GM18508 (cell line): ENCODE data around the gene ZC3H13.

Experiments used
- ATAC-seq: cut with Tn5 transposase; IDR thresholded peaks from one replicate; pipeline ENCODE4 v1.9.1; 2021; ENCODE audit warnings: moderate number of reproducible peaks; ENCODE audit not compliant: insufficient read depth, unreplicated experiment

The ZC3H13 gene

GRCh38 chr13:46052319-46053161, at the start of gene ZC3H13:
Gene ZC3H13, minus strand, starts transcription at chr13:46052746. Its CDS starts 7,239 bp downstream, at chr13:46045507.
- ATAC-seq, result peak; percentile 96

- ATAC-seq, result no peak
Observed at GRCh38 chr13:46102255-46102605, 49.7 kb upstream of the ZC3H13 start.

- no peak for ATAC-seq
Observed at GRCh38 chr13:46101484-46102254, 49.1 kb upstream of the ZC3H13 start.

GRCh38 chr13:46101002-46101401, 48.5 kb upstream of the ZC3H13 start:
- ATAC-seq, result no peak

GRCh38 chr13:46100191-46100815, 47.8 kb upstream of the ZC3H13 start:
- ATAC-seq, result no peak

GRCh38 chr13:46097663-46098062, 45.1 kb upstream of the ZC3H13 start:
- ATAC-seq, result no peak

- ATAC-seq, result no peak
Observed at GRCh38 chr13:46097015-46097414, 44.5 kb upstream of the ZC3H13 start.

GRCh38 chr13:46094478-46094877, 41.9 kb upstream of the ZC3H13 start:
- ATAC-seq, result no peak

- ATAC-seq, result no peak
Observed at GRCh38 chr13:46088821-46089562, 36.4 kb upstream of the ZC3H13 start.

- no peak for ATAC-seq
Observed at GRCh38 chr13:46087481-46087880, 34.9 kb upstream of the ZC3H13 start.

- ATAC-seq, result no peak
Observed at GRCh38 chr13:46086985-46087384, 34.4 kb upstream of the ZC3H13 start.

GRCh38 chr13:46086421-46086922, 33.9 kb upstream of the ZC3H13 start:
- no peak for ATAC-seq

- no peak for ATAC-seq
Observed at GRCh38 chr13:46085737-46086136, 33.2 kb upstream of the ZC3H13 start.

- no peak for ATAC-seq
Observed at GRCh38 chr13:46082324-46082723, 29.8 kb upstream of the ZC3H13 start.

- no peak for ATAC-seq
Observed at GRCh38 chr13:46079770-46080169, 27.2 kb upstream of the ZC3H13 start.

GRCh38 chr13:46077265-46077664, 24.7 kb upstream of the ZC3H13 start:
- no peak for ATAC-seq

- ATAC-seq, result no peak
Observed at GRCh38 chr13:46076827-46077226, 24.3 kb upstream of the ZC3H13 start.

GRCh38 chr13:46075811-46076210, 23.3 kb upstream of the ZC3H13 start:
- ATAC-seq, result no peak

GRCh38 chr13:46071590-46072249, 19.2 kb upstream of the ZC3H13 start:
- ATAC-seq, result no peak

GRCh38 chr13:46063292-46063691, 10.7 kb upstream of the ZC3H13 start:
- no peak for ATAC-seq
